GM23248 (cell line): ENCODE results near the gene CD58.

Source experiments
- EZH2 ChIP-seq: fragments of 200-600 bp; sonication (generic); IDR thresholded peaks from 2 replicates; pipeline ENCODE4 v1.6.1; 2018; ENCODE audit warnings: antibody characterized with exemption, mild to moderate bottlenecking; ENCODE audit not compliant: insufficient read depth, poor library complexity, severe bottlenecking
- EZH2phosphoT487 ChIP-seq: fragments of 200-600 bp; sonication (generic); IDR thresholded peaks from 2 replicates; pipeline ENCODE4 v1.6.1; 2018; ENCODE audit warnings: antibody characterized with exemption, moderate library complexity, mild to moderate bottlenecking, low read depth; ENCODE audit not compliant: insufficient read depth

GRCh38 chr1:116558140-116558549, 12.7 kb downstream of the CD58 start:
- TF ChIP-seq EZH2phosphoT487, result no peak
- TF ChIP-seq EZH2, result no peak
